ENCODE data around the gene PBX3.

GRCh38 chr9:125973547-125973946, 226.4 kb downstream of the PBX3 start:
- TF ChIP-seq CTCF (conservative IDR thresholded peaks at IDR 0.05 in 1 of 2, IDR thresholded peaks at IDR 0.05 in 1 of 2; ENCODE audit: extremely low read depth in 1 of 2, insufficient read depth in 1 of 2, low read depth in 1 of 2, low read length in 2 of 2) (no peak), EZH2 (IDR thresholded peaks at IDR 0.05; ENCODE audit: borderline replicate concordance, low read length) (no peak)
